ENCODE measurements around the gene KRTAP5-4. TPM values are rescaled to one million over a fixed set of nuclear protein-coding genes. Genes with fewer than 3 reads are reported as not detected.
"Not testable (repeated sequence)": the region's sequence is repeated elsewhere in the genome, so short reads cannot be mapped to it uniquely, and the experiment has no call there.

Gene KRTAP5-4
- polyA plus RNA-seq, 3 donors, result not detected

GRCh38 chr11:1654388-1655167 is 32.6 kb upstream of the KRTAP5-4 start:
- DNase-seq (ENCODE audit: extremely low read depth in 1 of 11, low read depth in 9 of 11, low spot score in 4 of 11), result peak in 1 of 11 donors; percentile 41

GRCh38 chr11:1653541-1654387 is 31.8 kb upstream of the KRTAP5-4 start:
- no peak for DNase-seq (ENCODE audit: extremely low read depth in 1 of 11, low read depth in 9 of 11, low spot score in 4 of 11)

GRCh38 chr11:1652771-1653540 is 31.0 kb upstream of the KRTAP5-4 start:
- DNase-seq (ENCODE audit: extremely low read depth in 1 of 11, low read depth in 9 of 11, low spot score in 4 of 11), result peak in 4 of 11 donors; percentile 40 to 57 (median 45)

GRCh38 chr11:1652442-1652770 is 30.5 kb upstream of the KRTAP5-4 start:
- no peak for DNase-seq (ENCODE audit: extremely low read depth in 1 of 11, low read depth in 9 of 11, low spot score in 4 of 11)

GRCh38 chr11:1652026-1652425 is 30.1 kb upstream of the KRTAP5-4 start:
- no peak for DNase-seq (ENCODE audit: extremely low read depth in 1 of 11, low read depth in 9 of 11, low spot score in 4 of 11)

GRCh38 chr11:1651411-1651980 is 29.6 kb upstream of the KRTAP5-4 start:
- DNase-seq (ENCODE audit: extremely low read depth in 1 of 11, low read depth in 9 of 11, low spot score in 4 of 11), result no peak

- no peak for DNase-seq (ENCODE audit: extremely low read depth in 1 of 11, low read depth in 9 of 11, low spot score in 4 of 11)
Observed at GRCh38 chr11:1650918-1651262, 29.0 kb upstream of the KRTAP5-4 start.

- DNase-seq (ENCODE audit: extremely low read depth in 1 of 11, low read depth in 9 of 11, low spot score in 4 of 11), result no peak
Observed at GRCh38 chr11:1650034-1650917, 28.3 kb upstream of the KRTAP5-4 start.

- no peak for DNase-seq (ENCODE audit: extremely low read depth in 1 of 11, low read depth in 9 of 11, low spot score in 4 of 11)
Observed at GRCh38 chr11:1648653-1649420, 26.9 kb upstream of the KRTAP5-4 start.

- DNase-seq (ENCODE audit: extremely low read depth in 1 of 11, low read depth in 9 of 11, low spot score in 4 of 11), result no peak
Observed at GRCh38 chr11:1647901-1648652, 26.1 kb upstream of the KRTAP5-4 start.

- not testable (repeated sequence) for DNase-seq (ENCODE audit: extremely low read depth in 1 of 11, low read depth in 9 of 11, low spot score in 4 of 11)
Observed at GRCh38 chr11:1646540-1646939, 24.6 kb upstream of the KRTAP5-4 start.

- no peak for DNase-seq (ENCODE audit: extremely low read depth in 1 of 11, low read depth in 9 of 11, low spot score in 4 of 11)
Observed at GRCh38 chr11:1645357-1645821, 23.5 kb upstream of the KRTAP5-4 start.

GRCh38 chr11:1644601-1645356 is 22.8 kb upstream of the KRTAP5-4 start:
- DNase-seq (ENCODE audit: extremely low read depth in 1 of 11, low read depth in 9 of 11, low spot score in 4 of 11), result no peak

- DNase-seq (ENCODE audit: extremely low read depth in 1 of 11, low read depth in 9 of 11, low spot score in 4 of 11), result no peak
Observed at GRCh38 chr11:1643146-1643690, 21.3 kb upstream of the KRTAP5-4 start.

GRCh38 chr11:1642288-1643145 is 20.6 kb upstream of the KRTAP5-4 start:
- no peak for DNase-seq (ENCODE audit: extremely low read depth in 1 of 11, low read depth in 9 of 11, low spot score in 4 of 11)

Data from renal cortex interstitium (tissue), 11 donors.